HG02884 (cell line): Measurements from ENCODE around the gene PCDHA6.
"Not testable (repeated sequence)": the region's sequence is repeated elsewhere in the genome, so short reads cannot be mapped to it uniquely, and the experiment has no call there.

Experiments used
- ATAC-seq: cut with Tn5 transposase; IDR thresholded peaks from one replicate; pipeline ENCODE4 v1.9.1; 2021; ENCODE audit warnings: mild to moderate bottlenecking, moderate library complexity; ENCODE audit not compliant: unreplicated experiment

PCDHA6 gene

GRCh38 chr5:140855772-140856674, 28.3 kb downstream of the PCDHA6 start, which contains the start of gene PCDHA10:
Gene PCDHA10, plus strand, starts transcription at chr5:140855897. Its CDS starts 152 bp downstream, at chr5:140856049.
- ATAC-seq = no peak

GRCh38 chr5:140857177-140857986, 29.6 kb downstream of the PCDHA6 start:
- ATAC-seq = no peak

- no peak for ATAC-seq
Observed at GRCh38 chr5:140857987-140858240, 30.2 kb downstream of the PCDHA6 start.

- no peak for ATAC-seq
Observed at GRCh38 chr5:140862441-140863295, 34.9 kb downstream of the PCDHA6 start.

- ATAC-seq = no peak
Observed at GRCh38 chr5:140868721-140869554, 41.2 kb downstream of the PCDHA6 start, which contains the start of gene PCDHA11. Gene PCDHA11, plus strand, starts transcription at chr5:140868957. Its CDS starts 147 bp downstream, at chr5:140869104.

GRCh38 chr5:140869555-140869886, 41.8 kb downstream of the PCDHA6 start:
- no peak for ATAC-seq

- no peak for ATAC-seq
Observed at GRCh38 chr5:140870221-140871201, 42.8 kb downstream of the PCDHA6 start.

GRCh38 chr5:140875085-140876065, 47.6 kb downstream of the PCDHA6 start, which contains the start of gene PCDHA12:
Gene PCDHA12, plus strand, starts transcription at chr5:140875308. Its CDS starts 165 bp downstream, at chr5:140875473.
- ATAC-seq = no peak

- ATAC-seq = not testable (repeated sequence)
Observed at GRCh38 chr5:140876541-140877261, 48.9 kb downstream of the PCDHA6 start.

- no peak for ATAC-seq
Observed at GRCh38 chr5:140877262-140877581, 49.5 kb downstream of the PCDHA6 start.
